C4-2B (cell line): ENCODE results near the gene GNG4.
"Not testable (repeated sequence)": the region's sequence is repeated elsewhere in the genome, so short reads cannot be mapped to it uniquely, and the experiment has no call there.

Experiments used
- H3K27ac ChIP-seq: fragments of 450-650 bp; 2 replicates; pipeline ENCODE4 v1.5.1; 2017
- CTCF ChIP-seq: fragments of 450-650 bp; conservative IDR thresholded peaks from 2 replicates; pipeline ENCODE4 v1.5.1; 2017; ENCODE audit warnings: mild to moderate bottlenecking
- ZFX ChIP-seq: fragments of 450-650 bp; IDR thresholded peaks from 2 replicates; pipeline ENCODE4 v1.6.1; 2017

GNG4 gene

GRCh38 chr1:235650341-235651169 is 971 bp upstream of the GNG4 start:
- H3K27ac ChIP-seq = no peak overlapping the region
- TF ChIP-seq ZFX = no peak
- no peak for TF ChIP-seq CTCF

DNA sequence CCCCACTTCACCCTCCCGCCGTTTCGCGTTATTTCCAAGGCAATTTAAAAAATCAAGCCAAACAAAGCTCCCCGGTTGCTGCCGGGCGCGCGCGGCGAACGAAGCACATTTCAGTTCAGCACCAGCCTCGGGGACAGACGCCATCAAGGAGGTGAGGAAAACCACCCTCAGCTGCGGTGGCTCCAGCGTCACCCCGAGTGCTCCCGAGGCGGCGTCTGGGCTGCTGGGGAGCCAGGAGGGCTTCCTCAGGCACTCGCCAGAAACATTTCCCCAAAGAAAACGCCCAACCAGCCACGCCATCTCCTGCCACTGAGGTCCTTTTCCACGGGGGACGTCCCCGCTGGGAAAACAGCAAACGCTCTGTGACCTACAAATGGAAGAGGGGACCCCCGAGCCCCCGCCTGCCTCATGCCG is 623 bp downstream of the GNG4 start:
- peak overlapping the region; percentile 41 for H3K27ac ChIP-seq
- TF ChIP-seq CTCF = no peak
- no peak for TF ChIP-seq ZFX

DNA sequence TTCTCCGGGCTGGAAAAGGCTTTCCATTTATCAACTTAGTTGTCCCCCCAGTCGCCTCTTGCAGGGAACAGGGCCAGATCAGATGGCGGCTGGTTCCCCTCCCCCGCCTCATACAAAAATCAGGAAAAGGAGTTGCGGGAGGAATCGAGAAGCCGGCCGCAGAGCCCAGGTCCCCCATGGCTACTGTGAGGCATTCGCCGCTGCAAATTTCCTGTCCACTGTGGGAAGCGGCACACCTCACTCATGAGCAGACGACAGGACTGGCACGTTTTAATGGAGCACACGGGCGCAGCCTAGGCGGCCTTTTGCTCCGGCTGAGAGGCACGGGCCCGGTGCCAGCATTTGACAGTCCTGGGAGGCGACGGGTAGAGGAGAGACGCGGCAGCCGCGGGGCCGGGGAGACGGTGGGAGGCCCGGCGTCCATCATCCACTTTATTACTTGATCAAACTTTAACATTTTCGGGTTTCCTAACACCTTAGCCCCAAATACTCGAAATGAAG is 1.1 kb downstream of the GNG4 start:
- H3K27ac ChIP-seq = no peak overlapping the region

GRCh38 chr1:235647537-235647936 is 2.0 kb downstream of the GNG4 start:
- not testable (repeated sequence) for H3K27ac ChIP-seq

More for the DNA sequence above, 1.1 kb downstream of the GNG4 start:
- TF ChIP-seq ZFX (no peak), CTCF (no peak)

GRCh38 chr1:235646463-235646862 is 3.1 kb downstream of the GNG4 start:
- TF ChIP-seq ZFX (no peak), CTCF (no peak)
- no peak overlapping the region for H3K27ac ChIP-seq

DNA sequence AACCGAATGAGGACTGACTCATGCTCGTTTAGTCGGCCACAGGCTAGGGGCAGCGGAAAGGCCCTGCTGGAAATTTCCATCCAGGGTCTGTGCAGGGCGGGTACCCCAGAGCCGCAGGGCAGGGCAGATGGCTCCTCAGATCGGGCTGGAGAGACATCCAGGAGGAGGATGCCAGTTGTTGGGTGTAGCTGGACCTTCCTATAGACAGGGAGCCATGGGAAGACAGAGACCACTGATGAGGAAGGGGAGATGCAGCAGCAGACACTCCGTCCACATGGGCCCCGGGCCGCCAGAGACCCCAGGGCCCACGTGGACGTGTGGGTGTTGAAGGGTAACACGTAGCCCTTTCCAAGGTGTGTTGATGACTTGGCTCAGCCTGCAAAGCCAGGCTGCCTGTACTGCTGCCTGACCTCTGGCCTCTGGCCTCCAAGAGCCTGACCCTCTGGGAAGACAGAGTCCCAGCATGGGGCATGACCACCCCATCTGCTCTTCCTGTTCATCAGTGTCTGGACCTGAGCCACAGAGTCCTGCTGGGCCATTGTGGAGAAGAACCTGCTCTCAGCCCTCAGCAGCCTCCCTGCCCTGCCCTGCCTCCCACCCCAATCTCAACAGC is 4.8 kb downstream of the GNG4 start:
- no peak for TF ChIP-seq CTCF
- TF ChIP-seq ZFX = no peak
- no peak overlapping the region for H3K27ac ChIP-seq

DNA sequence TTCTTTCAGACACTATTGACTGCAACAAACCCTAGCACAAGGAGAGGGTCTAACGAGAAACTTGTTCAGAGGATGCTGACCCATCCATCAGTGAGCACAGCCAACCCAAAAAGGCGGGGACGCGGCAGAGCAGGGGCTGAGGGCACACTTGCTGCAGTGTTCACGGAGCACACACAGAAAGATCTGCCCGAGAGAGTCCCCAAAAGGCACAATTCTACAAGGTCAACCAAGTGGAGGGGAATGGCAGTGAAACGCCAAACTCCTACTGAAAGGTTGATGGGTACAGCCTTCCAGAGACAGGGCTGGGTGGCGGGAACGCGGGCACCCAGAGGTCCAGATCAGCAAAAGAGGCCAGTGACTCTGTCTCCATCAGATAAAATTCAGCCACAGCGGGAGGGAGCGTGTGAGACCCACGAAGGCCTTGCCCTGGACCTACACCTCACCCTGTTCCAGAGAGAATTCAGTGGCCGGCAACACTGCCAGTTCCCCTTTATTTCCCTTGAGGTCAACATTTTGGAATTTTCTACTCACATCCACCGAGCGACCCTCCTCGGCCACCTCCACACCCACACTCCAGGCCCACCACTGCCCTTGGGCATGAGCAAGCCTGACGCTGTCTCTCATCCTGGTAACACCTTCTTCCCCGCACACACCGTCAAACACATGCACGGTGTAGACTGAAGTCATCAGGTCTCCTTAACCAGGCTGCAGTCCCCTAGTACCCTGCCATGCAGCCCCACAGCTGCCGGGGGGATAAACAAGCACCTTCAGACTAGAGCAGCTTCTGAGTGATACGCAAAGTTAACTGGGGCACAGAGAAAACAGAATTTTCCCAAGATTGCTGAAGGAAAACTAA is 5.5 kb downstream of the GNG4 start:
- H3K27ac ChIP-seq = no peak overlapping the region
- TF ChIP-seq ZFX (no peak), CTCF (no peak)
